Brain pericyte (primary cell): ENCODE data around the gene PPFIBP1.
"Not testable (repeated sequence)": the region's sequence is repeated elsewhere in the genome, so short reads cannot be mapped to it uniquely, and the experiment has no call there.

Experiments used
- DNase-seq: peaks from one replicate; pipeline ENCODE4 v3.0.0-alpha.2; 2012; ENCODE audit warnings: low read depth, low spot score

The PPFIBP1 gene

GRCh38 chr12:27709932-27710591 lies 186.1 kb downstream of the PPFIBP1 start:
- DNase-seq = peak; percentile 24

GRCh38 chr12:27710592-27711316 lies 186.7 kb downstream of the PPFIBP1 start, which contains the start of gene MRPS35:
Gene MRPS35, plus strand, starts transcription at chr12:27710832. Its CDS starts 12 bp downstream, at chr12:27710844.
- DNase-seq = peak; percentile 73

- DNase-seq = no peak
Measured at GRCh38 chr12:27711317-27711682, 187.3 kb downstream of the PPFIBP1 start.

GRCh38 chr12:27711967-27712366 lies 188.0 kb downstream of the PPFIBP1 start:
- no peak for DNase-seq

- no peak for DNase-seq
Measured at GRCh38 chr12:27723212-27723611, 199.2 kb downstream of the PPFIBP1 start.

GRCh38 chr12:27730097-27730588 lies 206.1 kb downstream of the PPFIBP1 start:
- no peak for DNase-seq

- DNase-seq = no peak
Measured at GRCh38 chr12:27732281-27732680, 208.3 kb downstream of the PPFIBP1 start.

- no peak for DNase-seq
Measured at GRCh38 chr12:27733052-27733656, 209.1 kb downstream of the PPFIBP1 start.

GRCh38 chr12:27733791-27734190 lies 209.8 kb downstream of the PPFIBP1 start:
- no peak for DNase-seq

- not testable (repeated sequence) for DNase-seq
Measured at GRCh38 chr12:27734321-27734720, 210.3 kb downstream of the PPFIBP1 start.

- DNase-seq = no peak
Measured at GRCh38 chr12:27743601-27744000, 219.6 kb downstream of the PPFIBP1 start.
